HepG2 (cell line): ENCODE measurements around the gene OR10R2. TPM values are rescaled to one million over a fixed set of nuclear protein-coding genes. Genes with fewer than 3 reads are reported as not detected.

Source experiments
- ATAC-seq: fragments of 200-7000 bp; cut with Tn5 transposase; 3 replicates; pipeline ENCODE4 v1.9.1; 2020; ENCODE audit warnings: mild to moderate bottlenecking, moderate library complexity
- BruUV-seq: library from RNA; stranded (reverse); fragments of 400-500 nt; replicated peaks from 2 replicates; lab custom pipeline; 2021; lab: Mats Ljungman, UMichigan
- CTCF ChIA-PET: fragments of 300-600 bp; formaldehyde crosslinking; extraction: SDS; loops from one replicate; lab custom pipeline; 2021; ENCODE audit warnings: low total read pairs, inconsistent platforms, low intra/inter-chr PET ratio; lab: Yijun Ruan, JAX
- POLR2A ChIA-PET: fragments of 350-600 bp; sonication (Branson Sonifier 250); formaldehyde crosslinking; loops from one replicate; lab custom pipeline; 2020; ENCODE audit warnings: antibody characterized with exemption, inconsistent platforms; lab: Yijun Ruan, JAX
- DNase-seq: peaks from one replicate; pipeline ENCODE4 v3.0.0-alpha.2; 2015; ENCODE audit warnings: low spot score
- FAIRE-seq: peaks from 3 replicates; lab custom pipeline; 2011; peaks lifted over from hg19 to GRCh38; lab: Jason Lieb, UNC
- H2AFZ ChIP-seq: one replicate; pipeline ENCODE4 v1.6.1; 2011; ENCODE audit warnings: low read length, inconsistent platforms
- H3K27ac ChIP-seq: fragments of 300-600 bp; 3 replicates; pipeline ENCODE4 v1.8.0; 2011; ENCODE audit warnings: mixed run types, mild to moderate bottlenecking, mixed read lengths, low read length, inconsistent platforms; ENCODE audit not compliant: insufficient read depth; ENCODE audit errors: extremely low read length
- H3K27me3 ChIP-seq, 2 experiments: fragments of 200-600 bp in 1 of 2; 2 replicates in 1 of 2; 3 replicates in 1 of 2; pipeline versions ENCODE4 v1.6.0 to v1.8.0; 2011; ENCODE audit warnings: low read length in 2 of 2, mild to moderate bottlenecking in 2 of 2, moderate library complexity in 2 of 2, inconsistent platforms in 1 of 2; ENCODE audit not compliant: insufficient read depth in 2 of 2, control insufficient read depth in 1 of 2
- H3K36me3 ChIP-seq, 2 experiments: fragments of 200-600 bp in 1 of 2; replicated peaks in 1 of 2; 2 replicates in 1 of 2; 3 replicates in 1 of 2; pipeline versions ENCODE4 v1.5.1 to v1.8.0; 2011; ENCODE audit warnings: low read length in 2 of 2, inconsistent platforms in 1 of 2; ENCODE audit not compliant: insufficient read depth in 2 of 2, control insufficient read depth in 1 of 2
- H3K4me1 ChIP-seq: 2 replicates; pipeline ENCODE4 v1.5.1; 2012; ENCODE audit warnings: low read length, inconsistent platforms; ENCODE audit not compliant: insufficient read depth
- H3K4me2 ChIP-seq: 2 replicates; pipeline ENCODE4 v1.6.0; 2011; ENCODE audit warnings: low read depth, low read length, inconsistent platforms
- H3K4me3 ChIP-seq, 3 experiments: fragments of 200-600 bp in 1 of 3; sonication (generic), shearing (Covaris generic) in 1 of 3; replicated peaks in 1 of 3; 2 replicates each; pipeline ENCODE4 v1.5.1; 2011 to 2016; ENCODE audit warnings: low read length in 3 of 3, inconsistent platforms in 2 of 3, low read depth in 2 of 3, mild to moderate bottlenecking in 2 of 3, control low read depth in 1 of 3, mixed read lengths in 1 of 3; ENCODE audit not compliant: insufficient read depth in 1 of 3
- H3K79me2 ChIP-seq: one replicate; pipeline ENCODE4 v1.6.1; 2011; ENCODE audit warnings: low read length, inconsistent platforms; ENCODE audit not compliant: insufficient read depth
- H3K9ac ChIP-seq: 2 replicates; pipeline ENCODE4 v1.6.0; 2011; ENCODE audit warnings: mild to moderate bottlenecking, low read depth, low read length, inconsistent platforms; ENCODE audit not compliant: insufficient read depth
- H3K9me3 ChIP-seq: 2 replicates; pipeline ENCODE4 v1.5.1; 2012; ENCODE audit warnings: mild to moderate bottlenecking, low read length
- H4K20me1 ChIP-seq: 2 replicates; pipeline ENCODE4 v1.6.0; 2011; ENCODE audit warnings: inconsistent platforms, mild to moderate bottlenecking, low read length, moderate library complexity; ENCODE audit not compliant: insufficient read depth
- GATAD1 ChIP-seq: IDR thresholded peaks from 2 replicates; pipeline ENCODE4 v1.6.1; 2016; ENCODE audit warnings: missing genetic modification reagents, missing compliant biosample characterization
- KLF11 ChIP-seq: IDR thresholded peaks from 2 replicates; pipeline ENCODE4 v1.6.1; 2016; ENCODE audit warnings: missing compliant biosample characterization
- KLF15 ChIP-seq: sonication (generic); formaldehyde crosslinking; IDR thresholded peaks from 2 replicates; pipeline ENCODE4 v1.8.1; 2023; ENCODE audit warnings: borderline replicate concordance, mild to moderate bottlenecking, inconsistent platforms, missing genetic modification reagents, mixed read lengths
- RORA ChIP-seq: sonication (generic); formaldehyde crosslinking; IDR thresholded peaks from 2 replicates; pipeline ENCODE4 v1.5.0; 2020; ENCODE audit warnings: mild to moderate bottlenecking, missing genetic modification reagents, moderate library complexity
- SMAD9 ChIP-seq: sonication (generic); formaldehyde crosslinking; IDR thresholded peaks from 2 replicates; pipeline ENCODE4 v1.5.1; 2020; ENCODE audit warnings: mild to moderate bottlenecking, missing genetic modification reagents
- ZC3H13 ChIP-seq: sonication (generic); formaldehyde crosslinking; IDR thresholded peaks from 2 replicates; pipeline ENCODE4 v1.8.1; 2023; ENCODE audit warnings: mild to moderate bottlenecking, missing genetic modification reagents, moderate library complexity
- ZFYVE20 ChIP-seq: sonication (generic); formaldehyde crosslinking; IDR thresholded peaks from 2 replicates; pipeline ENCODE4 v1.8.0; 2023; ENCODE audit warnings: low read depth, mild to moderate bottlenecking, moderate library complexity, missing genetic modification reagents, borderline replicate concordance
- ZNF501 ChIP-seq: sonication (generic); formaldehyde crosslinking; IDR thresholded peaks from 2 replicates; pipeline ENCODE4 v1.5.1; 2020; ENCODE audit warnings: mild to moderate bottlenecking, moderate library complexity, missing genetic modification reagents
- ZNF530 ChIP-seq: sonication (generic); formaldehyde crosslinking; IDR thresholded peaks from 2 replicates; pipeline ENCODE4 v1.5.0; 2020; ENCODE audit warnings: low read depth, mild to moderate bottlenecking, missing genetic modification reagents
- WGBS: methylation state at CpG from one replicate; pipeline ENCODE4 v1.1.6; 2017; ENCODE audit warnings: low lambda C conversion rate; 5-methylcytosine and 5-hydroxymethylcytosine counted together
- in situ Hi-C: cut with HindIII; loops from 2 replicates; pipeline ENCODE4 v1.10.0; 2017; ENCODE audit warnings: low pct_unique_long_range_greater_than_20kb; ENCODE audit not compliant: extremely low pct_ligation_motif_present
- intact Hi-C: fragments of 100-400 bp; cut with micrococcal nuclease; formaldehyde crosslinking; loops from one replicate; pipeline ENCODE4 v1.10.0; 2022; ENCODE audit not compliant: unreplicated experiment
- polyA plus RNA-seq, 8 experiments: library from polyadenylated mRNA; depleted of rRNA in 3 of 8; stranded (reverse) in 7 of 8; unstranded in 1 of 8; fragments of >200 nt; fragmentation: Illumina TruSeq in 4 of 8; extraction: Trizol in 4 of 8; gene quantifications; 2 replicates each; pipeline versions ENCODE4 v1.2.1 to v1.2.3, GENCODE V29; 2011 to 2016; ENCODE audit warnings: low read depth in 4 of 8, missing spikeins in 1 of 8, mixed read lengths in 1 of 8; ENCODE audit not compliant: insufficient read depth in 1 of 8
- total RNA-seq, 5 experiments: library from RNA; depleted of rRNA; stranded (reverse); fragments of >200 nt; fragmentation: Illumina TruSeq; extraction: Trizol; gene quantifications; 2 replicates each; pipeline ENCODE4 v1.2.3, GENCODE V29; 2016; ENCODE audit warnings: low read depth in 1 of 5
- TF ChIP-seq, protein P1 (sequence below): sonication (generic); formaldehyde crosslinking; IDR thresholded peaks from 2 replicates; pipeline ENCODE4 v1.4.0; 2020; ENCODE audit warnings: missing genetic modification reagents

OR10R2 gene
- total and polyA plus RNA-seq, 2 of the 13 experiments (the other 11 are each of a cell fraction or from before 2014, with no cell fraction given), result not detected

- no peak for DNase-seq
- in situ Hi-C loops, result no loop called here
- Histone ChIP-seq H3K9ac (no peak overlapping the region), H3K27ac (no peak overlapping the region), H3K79me2 (no peaks in the 10 kb centered on the region), H3K36me3 (no peaks in the 10 kb centered on the region), H3K4me3 (no peak overlapping the region), H4K20me1 (no peaks in the 10 kb centered on the region), H3K4me2 (no peak overlapping the region), H3K27me3 (no peaks in the 10 kb centered on the region; a peak in 1 of 5 replicates), H2AFZ (no peak overlapping the region), H3K9me3 (peaks cover 43% of the 10 kb centered on the region), H3K4me1 (no peaks in the 10 kb centered on the region)
- no peak for FAIRE-seq
- intact Hi-C loops, result no loop called here
- POLR2A ChIA-PET, result no interaction called here
- ATAC-seq, result no peak
- WGBS, result 4% methylated on average over 4 of the region's 4 CpGs
- CTCF ChIA-PET, result no interaction called here
- no TSS peak for BruUV-seq
- TF ChIP-seq ZNF501 (CRISPR knock-in tag) (no peak), ZFYVE20 (CRISPR knock-in tag) (no peak), KLF11 (CRISPR knock-in tag) (no peak), RORA (no peak), ZNF530 (no peak), ZC3H13 (no peak), KLF15 (CRISPR knock-in tag) (no peak), SMAD9 (CRISPR knock-in tag) (no peak), GATAD1 (no peak)
- TF ChIP-seq, protein P1, sequence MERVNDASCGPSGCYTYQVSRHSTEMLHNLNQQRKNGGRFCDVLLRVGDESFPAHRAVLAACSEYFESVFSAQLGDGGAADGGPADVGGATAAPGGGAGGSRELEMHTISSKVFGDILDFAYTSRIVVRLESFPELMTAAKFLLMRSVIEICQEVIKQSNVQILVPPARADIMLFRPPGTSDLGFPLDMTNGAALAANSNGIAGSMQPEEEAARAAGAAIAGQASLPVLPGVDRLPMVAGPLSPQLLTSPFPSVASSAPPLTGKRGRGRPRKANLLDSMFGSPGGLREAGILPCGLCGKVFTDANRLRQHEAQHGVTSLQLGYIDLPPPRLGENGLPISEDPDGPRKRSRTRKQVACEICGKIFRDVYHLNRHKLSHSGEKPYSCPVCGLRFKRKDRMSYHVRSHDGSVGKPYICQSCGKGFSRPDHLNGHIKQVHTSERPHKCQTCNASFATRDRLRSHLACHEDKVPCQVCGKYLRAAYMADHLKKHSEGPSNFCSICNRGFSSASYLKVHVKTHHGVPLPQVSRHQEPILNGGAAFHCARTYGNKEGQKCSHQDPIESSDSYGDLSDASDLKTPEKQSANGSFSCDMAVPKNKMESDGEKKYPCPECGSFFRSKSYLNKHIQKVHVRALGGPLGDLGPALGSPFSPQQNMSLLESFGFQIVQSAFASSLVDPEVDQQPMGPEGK (CRISPR knock-in tag), result no peak
Observed at GRCh38 chr1:158445376-158445775, 26.6 kb upstream of the OR10R2 start.
